Stimulated activated naive B cell treated with anti-CD40 and anti-IgM and Interleukin-4, amounts not matched to agents 10 μg/mL and 1 μg/mL and 100 μg/mL, for 72 hours (primary cell): ENCODE data around the gene ATP5PO.

ENCODE experiments used
- ATAC-seq, 2 donors: fragments of 150-1000 bp; cut with Tn5 transposase; replicated peaks; 2 replicates each; pipeline ENCODE4 v1.10.0; 2021; ENCODE audit warnings: moderate library complexity in 1 of 2
- DNase-seq: peaks from one replicate; pipeline ENCODE4 v3.0.0; 2021
- H3K27ac Mint-ChIP-seq: one replicate; pipeline ENCODE4 v1.8.0; 2022; ENCODE audit warnings: mild to moderate bottlenecking, mixed read lengths
- H3K27me3 Mint-ChIP-seq, 2 donors: one replicate each; pipeline ENCODE4 v1.8.0; 2022; ENCODE audit warnings: mixed read lengths in 2 of 2
- H3K36me3 Mint-ChIP-seq, 2 donors: one replicate each; pipeline ENCODE4 v1.8.0; 2022; ENCODE audit warnings: mixed read lengths in 2 of 2, mild to moderate bottlenecking in 1 of 2
- H3K4me1 Mint-ChIP-seq, 2 donors: one replicate each; pipeline ENCODE4 v1.8.0; 2022; ENCODE audit warnings: mixed read lengths in 2 of 2, mild to moderate bottlenecking in 1 of 2
- H3K4me3 Mint-ChIP-seq, 2 donors: one replicate each; pipeline ENCODE4 v1.8.0; 2022; ENCODE audit warnings: mild to moderate bottlenecking in 2 of 2, mixed read lengths in 2 of 2, moderate library complexity in 1 of 2
- H3K9me3 Mint-ChIP-seq, 2 donors: one replicate each; pipeline ENCODE4 v1.8.0; 2022; ENCODE audit warnings: mixed read lengths in 2 of 2, mild to moderate bottlenecking in 1 of 2

Gene ATP5PO, protein sequence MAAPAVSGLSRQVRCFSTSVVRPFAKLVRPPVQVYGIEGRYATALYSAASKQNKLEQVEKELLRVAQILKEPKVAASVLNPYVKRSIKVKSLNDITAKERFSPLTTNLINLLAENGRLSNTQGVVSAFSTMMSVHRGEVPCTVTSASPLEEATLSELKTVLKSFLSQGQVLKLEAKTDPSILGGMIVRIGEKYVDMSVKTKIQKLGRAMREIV

DNA sequence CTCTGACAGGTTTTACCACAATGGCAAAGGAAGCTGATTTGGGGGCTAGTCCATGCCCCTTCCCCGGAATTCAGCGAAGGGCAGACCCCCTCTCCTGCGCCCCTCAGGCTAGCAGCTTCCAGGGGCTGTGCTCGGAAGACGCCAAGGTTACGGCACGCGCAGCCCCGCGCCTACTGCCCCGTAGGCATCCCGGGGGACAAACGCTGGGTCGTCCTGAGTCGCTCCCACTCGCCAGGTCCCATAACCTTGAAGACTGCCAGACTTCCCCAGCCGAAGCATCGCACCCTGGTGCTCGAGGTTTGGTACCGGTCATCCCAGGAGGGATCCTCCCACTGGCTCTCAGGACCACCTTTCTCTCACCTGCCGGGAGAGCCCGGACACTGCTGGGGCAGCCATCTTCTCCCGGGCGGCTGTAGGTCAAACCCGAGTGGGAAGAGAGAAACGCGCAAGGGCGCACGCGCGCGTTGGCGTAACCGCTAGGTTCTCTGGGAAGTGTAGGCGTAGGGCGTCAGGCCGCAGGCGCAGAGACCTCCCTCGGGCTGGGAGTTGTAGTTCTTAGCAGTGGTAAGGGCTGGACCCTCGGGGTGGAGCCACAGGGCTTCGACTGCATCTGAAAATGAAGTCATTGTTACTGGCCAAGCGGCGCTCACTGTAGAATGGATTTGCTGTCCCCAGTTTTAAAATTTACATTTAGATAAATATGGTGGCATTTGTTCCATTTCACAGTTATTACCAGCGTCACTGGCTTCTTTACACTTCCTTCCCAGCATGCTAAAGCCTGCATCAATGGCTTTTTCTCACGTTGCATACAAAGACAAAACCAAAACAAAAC, at the start of gene ATP5PO:
Gene ATP5PO, minus strand, starts transcription at position 437 of the 832 bp plus-strand sequence. Its CDS starts 41 bp downstream, at position 396.
- peaks cover 17 to 18% of the 10 kb centered on the region in 2 donors for H3K36me3 Mint-ChIP-seq
- ATAC-seq (peak; percentile 99 to 100), DNase-seq (peak; percentile 97)
- H3K27me3 Mint-ChIP-seq, result no peaks in the 10 kb centered on the region
- H3K4me3 Mint-ChIP-seq, result peak within 1 kb of the TSS; percentile 100
- H3K9me3 Mint-ChIP-seq, result no peaks in the 10 kb centered on the region
- H3K4me1 Mint-ChIP-seq, result peaks cover 9 to 35% of the 10 kb centered on the region in 2 donors
- peak within 1 kb of the TSS; percentile 100 for H3K27ac Mint-ChIP-seq

DNA sequence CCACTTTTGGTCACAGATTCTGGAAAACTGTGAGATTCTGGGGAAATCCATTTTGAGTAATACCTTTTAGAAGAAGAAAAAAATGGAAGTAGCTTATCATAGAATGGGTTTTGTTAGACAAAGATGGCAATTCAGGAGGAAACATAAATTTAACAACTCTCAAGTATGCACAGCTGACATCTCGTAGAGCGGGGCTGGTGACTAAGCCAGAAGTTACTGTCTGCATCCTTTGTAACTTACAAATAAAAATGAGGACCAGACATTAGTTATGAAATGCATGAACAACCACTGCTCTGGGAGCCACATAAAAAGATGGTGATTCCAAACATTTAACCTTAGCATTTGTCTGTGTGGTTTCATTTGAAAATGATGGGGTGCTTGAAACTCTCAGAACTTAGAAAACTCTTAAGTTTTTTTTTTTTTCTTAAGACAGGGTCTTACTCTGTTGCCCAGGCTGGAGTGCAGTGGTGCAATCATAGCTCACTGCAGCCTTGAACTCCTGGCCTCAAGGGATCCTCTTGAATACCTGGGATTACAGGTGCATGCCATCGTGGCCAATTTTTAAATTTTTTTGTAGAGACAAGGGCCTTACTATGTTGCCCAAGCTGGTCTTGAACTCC, 49.2 kb upstream of the ATP5PO start:
- ATAC-seq, result no peak
- Mint-ChIP-seq H3K9me3 (peaks cover 2 to 5% of the 10 kb centered on the region in 2 donors), H3K4me3 (no peak overlapping the region), H3K4me1 (peaks cover 0 to 9% of the 10 kb centered on the region in 2 donors), H3K27ac (no peak overlapping the region), H3K27me3 (peaks cover 6% of the 10 kb centered on the region in 2 donors), H3K36me3 (peaks cover 2 to 3% of the 10 kb centered on the region in 2 donors)
- no peak for DNase-seq

DNA sequence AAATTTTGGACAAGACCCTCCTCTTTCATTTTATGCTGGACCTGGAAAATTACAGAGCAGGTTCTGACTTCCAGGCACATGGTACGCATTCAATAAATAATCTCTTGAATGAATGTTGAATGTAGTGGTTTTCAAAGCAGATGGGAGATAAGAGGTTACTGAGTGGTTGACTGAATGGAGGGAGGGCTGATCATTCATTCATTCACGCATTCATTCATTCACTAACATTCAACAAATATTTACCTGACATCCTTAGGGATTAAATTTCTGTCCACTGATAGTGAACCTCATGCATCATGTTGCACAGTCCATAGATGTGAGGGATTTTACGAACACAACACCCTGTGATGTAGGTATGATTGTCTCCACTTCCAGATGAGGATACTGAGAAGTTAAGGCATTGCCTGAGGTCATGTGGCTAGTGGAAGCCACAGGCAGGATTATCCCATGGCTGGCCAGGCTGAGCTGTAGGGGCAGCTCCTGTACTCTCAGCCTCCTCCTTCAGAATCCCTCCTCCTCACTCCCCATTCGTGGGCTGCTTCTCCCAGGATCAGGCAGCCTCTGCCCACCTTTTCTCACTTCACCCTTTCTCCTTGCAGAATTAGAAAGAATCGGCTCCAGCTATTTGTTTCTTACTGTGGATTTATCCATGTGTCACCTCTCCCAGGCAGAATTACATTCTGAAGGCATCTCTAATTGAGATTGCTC, 48.4 kb upstream of the ATP5PO start:
- peaks cover 8 to 9% of the 10 kb centered on the region in 2 donors for H3K9me3 Mint-ChIP-seq
- no peak for DNase-seq
- no peak overlapping the region for H3K27ac Mint-ChIP-seq
- H3K27me3 Mint-ChIP-seq, result peaks cover 6% of the 10 kb centered on the region in 2 donors
- ATAC-seq, result no peak
- no peak overlapping the region for H3K4me3 Mint-ChIP-seq
- peaks cover 3 to 6% of the 10 kb centered on the region in 2 donors for H3K36me3 Mint-ChIP-seq
- peaks cover 0 to 9% of the 10 kb centered on the region in 2 donors for H3K4me1 Mint-ChIP-seq

DNA sequence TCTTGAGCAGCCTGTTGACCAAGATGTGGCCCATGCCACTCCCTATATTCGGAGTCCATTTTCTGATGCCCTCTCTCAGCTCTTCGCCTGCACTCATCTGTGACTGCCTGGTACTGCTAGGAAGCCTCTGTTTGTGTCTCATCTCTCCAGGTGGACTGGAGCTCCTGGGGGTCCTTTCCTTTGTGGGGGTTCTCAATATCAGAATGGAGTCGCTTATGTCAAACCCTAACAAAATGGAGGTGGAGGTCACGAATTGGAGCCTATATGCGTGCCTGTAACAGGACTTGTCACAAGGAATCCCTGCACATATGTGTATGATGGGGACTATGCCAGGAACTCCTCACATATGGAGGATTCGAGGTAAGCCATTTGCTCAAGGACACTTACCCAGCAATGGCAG, 46.7 kb upstream of the ATP5PO start:
- ATAC-seq (no peak), DNase-seq (no peak)
- peaks cover 0 to 5% of the 10 kb centered on the region in 2 donors for H3K4me1 Mint-ChIP-seq
- peaks cover 6% of the 10 kb centered on the region in 2 donors for H3K27me3 Mint-ChIP-seq
- H3K27ac Mint-ChIP-seq, result no peak overlapping the region
- H3K4me3 Mint-ChIP-seq, result no peak overlapping the region
- peaks cover 6 to 8% of the 10 kb centered on the region in 2 donors for H3K9me3 Mint-ChIP-seq
- peaks cover 0 to 5% of the 10 kb centered on the region in 2 donors for H3K36me3 Mint-ChIP-seq

DNA sequence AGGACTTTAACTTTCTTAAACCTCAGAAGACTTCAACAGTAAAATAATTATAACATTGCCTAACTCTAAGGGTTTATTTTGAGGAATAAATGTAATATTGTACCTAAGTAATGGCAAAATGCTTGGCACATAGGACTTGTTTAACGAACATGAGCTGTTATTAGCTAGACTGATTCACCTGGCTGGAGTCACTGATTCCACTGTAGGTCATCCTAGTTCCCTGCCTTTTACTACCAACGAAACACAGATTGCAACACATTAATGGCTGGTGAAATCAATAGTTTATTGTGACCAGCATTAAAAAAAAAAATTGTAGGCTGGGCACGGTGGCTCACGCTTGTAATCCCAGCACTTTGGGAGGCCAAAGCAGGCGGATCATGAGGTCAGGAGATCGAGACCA, 45.5 kb upstream of the ATP5PO start:
- no peak for DNase-seq
- peaks cover 0 to 4% of the 10 kb centered on the region in 2 donors for H3K36me3 Mint-ChIP-seq
- peaks cover 6 to 8% of the 10 kb centered on the region in 2 donors for H3K9me3 Mint-ChIP-seq
- peaks cover 2 to 5% of the 10 kb centered on the region in 2 donors for H3K4me1 Mint-ChIP-seq
- ATAC-seq, result no peak
- H3K4me3 Mint-ChIP-seq, result no peak overlapping the region
- peaks cover 6% of the 10 kb centered on the region in 2 donors for H3K27me3 Mint-ChIP-seq
- no peak overlapping the region for H3K27ac Mint-ChIP-seq

DNA sequence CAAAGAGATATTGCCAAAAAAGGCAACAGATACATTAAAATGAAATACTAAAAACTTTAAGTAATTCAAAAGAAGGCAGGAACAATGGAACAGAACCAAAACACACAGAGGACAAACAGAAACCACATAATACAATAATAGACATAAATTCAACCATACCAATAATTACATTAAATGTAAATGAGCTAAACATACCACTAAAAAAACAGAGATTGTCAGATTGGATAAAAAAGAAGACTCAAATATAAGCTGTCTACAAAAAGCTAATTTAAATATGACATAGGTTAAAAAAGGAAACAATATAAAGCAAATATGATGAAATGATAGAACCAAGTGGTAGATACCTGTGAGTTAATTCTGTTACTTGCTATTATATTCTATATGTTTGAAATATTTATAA, 44.1 kb upstream of the ATP5PO start:
- Mint-ChIP-seq H3K4me3 (no peak overlapping the region), H3K4me1 (peaks cover 4 to 13% of the 10 kb centered on the region in 2 donors), H3K36me3 (peaks cover 0 to 4% of the 10 kb centered on the region in 2 donors), H3K9me3 (peaks cover 6 to 8% of the 10 kb centered on the region in 2 donors), H3K27ac (no peak overlapping the region), H3K27me3 (peaks cover 6% of the 10 kb centered on the region in 2 donors)
- no peak for ATAC-seq
- DNase-seq, result no peak

DNA sequence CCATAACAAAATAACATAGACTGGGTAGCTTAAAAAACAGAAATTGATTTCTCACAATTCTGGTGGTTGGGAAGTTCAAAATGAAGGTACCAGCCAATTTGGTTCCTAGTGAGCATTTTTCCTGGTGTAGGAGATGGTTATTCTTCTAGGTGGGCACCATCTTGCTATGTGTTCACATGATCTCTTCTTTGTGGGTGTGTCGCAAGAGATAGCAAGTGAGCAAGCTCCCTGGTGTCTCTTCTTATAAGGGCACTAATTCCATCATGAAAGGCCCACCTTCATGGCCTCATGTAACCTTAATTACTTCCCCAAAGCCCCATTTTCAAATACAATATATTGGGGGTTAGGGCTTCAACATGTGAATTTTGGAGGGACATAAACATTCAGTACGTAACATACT, 38.8 kb upstream of the ATP5PO start:
- H3K4me1 Mint-ChIP-seq, result peaks cover 18 to 38% of the 10 kb centered on the region in 2 donors
- H3K36me3 Mint-ChIP-seq, result peaks cover 0 to under 1% of the 10 kb centered on the region in 2 donors
- no peak overlapping the region for H3K27ac Mint-ChIP-seq
- no peak for DNase-seq
- H3K4me3 Mint-ChIP-seq, result no peak overlapping the region
- no peaks in the 10 kb centered on the region for H3K27me3 Mint-ChIP-seq
- no peak for ATAC-seq
- H3K9me3 Mint-ChIP-seq, result peaks cover 3 to 5% of the 10 kb centered on the region in 2 donors

DNA sequence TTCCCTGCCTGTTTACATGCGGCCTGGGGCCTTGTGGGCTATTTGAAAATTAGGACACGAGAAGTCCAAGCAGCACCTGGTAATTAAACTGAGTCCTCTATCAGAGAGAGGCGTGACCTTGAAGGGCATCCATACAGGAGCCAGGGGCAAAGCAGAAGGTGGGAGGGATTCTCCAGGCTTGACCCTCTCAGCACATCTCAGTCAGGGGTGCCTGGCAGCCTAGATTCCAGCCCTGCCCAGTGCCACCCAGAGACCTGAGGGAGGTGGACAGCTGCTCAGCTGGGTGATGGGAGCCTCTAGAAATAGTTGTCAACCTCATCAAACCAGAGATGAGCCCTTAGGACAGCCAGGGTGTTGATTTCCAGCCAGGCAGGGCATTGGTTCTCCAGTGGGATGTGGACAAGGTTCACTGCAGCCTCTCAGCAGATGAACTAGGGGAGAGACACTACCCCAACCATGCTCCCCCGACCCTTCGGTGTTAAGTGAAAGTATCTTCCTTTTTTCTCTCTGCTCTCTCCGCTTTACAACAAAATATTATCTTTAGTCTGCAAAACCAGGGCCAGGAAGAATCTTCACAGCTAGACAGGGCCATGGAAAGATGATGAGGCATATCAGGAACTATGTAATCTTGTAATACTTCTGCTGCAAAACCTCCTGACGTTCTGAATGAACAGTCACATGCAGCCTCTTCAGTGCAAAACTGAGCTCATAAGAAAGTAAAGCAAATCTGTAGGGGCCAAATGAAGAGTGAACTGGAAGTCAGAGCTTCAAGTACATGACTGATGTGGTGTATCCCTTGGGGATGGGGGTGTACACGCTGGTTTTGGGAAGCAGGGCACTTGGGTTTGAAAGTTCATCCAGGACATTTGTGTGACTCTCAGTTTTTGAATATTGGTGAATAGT, 35.9 kb upstream of the ATP5PO start:
- Mint-ChIP-seq H3K36me3 (no peaks in the 10 kb centered on the region), H3K27ac (peak overlapping the region; percentile 43), H3K9me3 (peaks cover 4% of the 10 kb centered on the region in 2 donors), H3K4me3 (peak overlapping the region; percentile 11 to 37), H3K4me1 (peaks cover 39 to 67% of the 10 kb centered on the region in 2 donors), H3K27me3 (no peaks in the 10 kb centered on the region)
- ATAC-seq, result peak; percentile 12 to 28
- DNase-seq, result no peak

DNA sequence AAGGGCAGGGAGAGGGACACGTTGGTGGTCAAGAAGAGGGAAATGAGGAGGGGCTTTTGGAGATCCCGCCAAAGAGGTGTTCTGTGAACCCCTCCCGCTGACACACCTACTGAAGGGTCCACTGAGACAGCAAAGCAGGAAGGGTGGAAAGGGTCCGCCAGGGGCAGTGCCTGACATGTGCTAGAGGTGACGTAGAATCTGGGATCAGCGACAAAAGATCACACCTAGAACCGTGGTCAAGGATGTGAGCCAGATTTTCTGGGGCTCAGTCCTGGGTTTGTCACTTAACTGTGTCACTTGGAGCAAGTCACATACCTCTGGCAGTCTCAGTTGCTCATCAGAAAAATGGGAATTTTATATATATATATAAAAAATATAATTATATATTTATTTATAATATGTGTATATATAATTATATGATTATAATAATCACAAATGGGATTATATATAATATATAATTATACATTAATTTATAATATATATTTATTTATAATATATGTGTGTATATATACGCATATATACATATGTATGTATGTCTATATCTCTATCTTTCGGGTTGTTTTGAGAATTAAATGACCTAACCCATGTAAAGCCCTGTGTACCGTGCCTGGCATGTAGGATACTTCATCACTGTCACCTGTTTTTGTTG, 35.0 kb upstream of the ATP5PO start:
- Mint-ChIP-seq H3K27ac (peak overlapping the region; percentile 38), H3K4me1 (peaks cover 42 to 64% of the 10 kb centered on the region in 2 donors), H3K36me3 (no peaks in the 10 kb centered on the region), H3K9me3 (peaks cover 4% of the 10 kb centered on the region in 2 donors), H3K27me3 (no peaks in the 10 kb centered on the region), H3K4me3 (no peak overlapping the region)
- ATAC-seq, result no peak
- no peak for DNase-seq

DNA sequence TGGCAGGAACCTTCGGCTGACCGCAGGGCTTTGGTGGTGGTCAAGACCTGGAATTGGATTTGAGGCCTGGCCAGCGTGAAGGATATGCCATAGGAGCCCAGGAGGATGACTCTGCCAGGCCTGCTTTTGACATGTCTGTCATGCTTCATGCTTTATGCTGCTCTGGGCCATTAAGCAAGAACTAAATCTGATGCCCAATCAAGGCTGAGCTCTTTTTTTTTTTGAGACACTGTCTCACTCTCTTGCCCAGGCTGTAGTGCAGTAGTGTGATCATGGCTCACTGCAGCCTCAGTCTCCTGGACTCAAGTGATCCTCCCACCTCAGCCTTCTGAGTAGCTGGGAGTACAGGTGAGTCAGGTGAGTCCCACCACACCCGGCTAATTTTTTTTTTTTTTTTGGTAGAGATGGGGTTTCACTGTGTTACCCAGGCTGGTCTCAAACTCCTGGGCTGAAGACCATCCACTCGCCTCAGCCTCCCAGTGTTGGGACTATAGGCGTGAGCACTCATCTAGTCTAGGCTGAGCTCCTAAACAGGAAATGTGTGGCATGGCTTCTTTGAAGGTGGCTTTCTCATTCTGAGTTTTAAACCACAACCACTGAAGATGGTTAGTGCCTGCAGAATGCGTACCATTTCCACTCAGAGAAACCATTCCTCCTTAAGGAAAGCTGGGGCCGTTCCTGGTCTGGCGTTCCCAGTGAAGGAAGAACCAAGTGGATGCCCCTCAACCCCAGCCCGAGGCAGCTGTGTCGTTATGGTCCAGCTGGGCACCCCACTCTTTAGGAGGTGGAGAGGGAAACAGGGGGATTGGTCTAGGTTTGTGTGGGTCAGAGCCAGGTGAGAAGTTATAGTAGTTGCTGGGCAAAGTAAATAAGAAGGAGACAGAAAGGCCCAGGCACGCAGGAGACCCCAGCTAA, 34.2 kb upstream of the ATP5PO start:
- ATAC-seq (peak; percentile 52 to 62), DNase-seq (peak; percentile 28)
- Mint-ChIP-seq H3K27ac (peak overlapping the region; percentile 94), H3K9me3 (peaks cover 4 to 8% of the 10 kb centered on the region in 2 donors), H3K27me3 (no peaks in the 10 kb centered on the region), H3K36me3 (no peaks in the 10 kb centered on the region), H3K4me1 (peaks cover 42 to 58% of the 10 kb centered on the region in 2 donors), H3K4me3 (peak overlapping the region; percentile 6 to 61)

DNA sequence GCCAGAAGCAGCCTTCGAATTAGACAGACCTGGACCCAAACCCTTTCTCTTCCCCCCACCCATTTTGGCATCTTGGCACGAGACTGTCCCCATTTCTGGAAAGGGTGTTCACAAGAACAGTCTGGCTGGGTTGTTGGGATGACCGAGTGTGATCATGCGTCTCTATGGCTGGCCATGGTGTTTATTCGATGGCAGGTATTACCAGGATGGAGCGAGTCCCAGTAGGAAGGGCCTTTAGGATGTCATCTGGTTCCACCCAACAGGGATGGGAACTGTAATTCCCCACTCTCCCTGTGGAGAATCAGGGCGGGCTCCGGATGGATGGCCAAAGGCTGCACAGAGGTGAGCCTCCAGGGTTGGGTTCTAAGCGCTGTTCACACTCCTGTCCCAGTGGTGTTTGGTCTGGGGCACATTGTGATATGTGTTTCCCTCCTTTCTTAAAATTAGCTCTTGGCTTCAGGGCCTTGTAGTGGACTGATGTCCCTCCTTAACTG, 33.4 kb upstream of the ATP5PO start:
- H3K36me3 Mint-ChIP-seq, result no peaks in the 10 kb centered on the region
- H3K27ac Mint-ChIP-seq, result peak overlapping the region; percentile 94
- peaks cover 4 to 14% of the 10 kb centered on the region in 2 donors for H3K9me3 Mint-ChIP-seq
- DNase-seq (no peak), ATAC-seq (no peak)
- peak overlapping the region; percentile 71 to 77 for H3K4me3 Mint-ChIP-seq
- no peaks in the 10 kb centered on the region for H3K27me3 Mint-ChIP-seq
- peaks cover 42 to 58% of the 10 kb centered on the region in 2 donors for H3K4me1 Mint-ChIP-seq
